HUDEP-2 (cell line): ENCODE data around the gene LRRC74A.

Experiments
- DNase-seq, 76 experiments: peaks; one replicate each; lab custom pipeline; 2025; ENCODE audit not compliant: unreplicated experiment in 76 of 76; lab: John Stamatoyannopoulos, UW

Gene LRRC74A

DNA sequence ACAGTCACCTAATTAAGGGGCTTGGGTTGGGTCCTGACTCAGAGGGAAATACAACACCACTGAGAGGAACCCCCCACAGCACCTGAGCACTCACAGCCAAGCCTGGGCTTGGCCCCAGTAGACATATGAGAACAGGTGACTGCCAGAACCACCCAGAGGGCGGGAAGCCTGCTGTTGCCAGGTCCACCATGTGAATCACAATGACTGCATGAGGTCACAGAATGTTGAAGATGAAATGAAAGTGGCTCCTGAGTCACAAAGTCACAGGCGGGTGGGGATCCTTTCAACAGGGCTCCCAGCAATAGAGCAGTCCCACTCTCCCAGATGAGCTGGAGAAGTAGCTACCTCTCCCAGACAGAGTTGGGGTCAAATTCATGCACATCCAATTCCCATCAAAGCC is at the start of gene LRRC74A:
Gene LRRC74A (plus strand): TSS at position 287 of the 400 bp plus-strand sequence. CDS start 290 bp downstream, outside the sequence.
- DNase-seq, result no peak

DNA sequence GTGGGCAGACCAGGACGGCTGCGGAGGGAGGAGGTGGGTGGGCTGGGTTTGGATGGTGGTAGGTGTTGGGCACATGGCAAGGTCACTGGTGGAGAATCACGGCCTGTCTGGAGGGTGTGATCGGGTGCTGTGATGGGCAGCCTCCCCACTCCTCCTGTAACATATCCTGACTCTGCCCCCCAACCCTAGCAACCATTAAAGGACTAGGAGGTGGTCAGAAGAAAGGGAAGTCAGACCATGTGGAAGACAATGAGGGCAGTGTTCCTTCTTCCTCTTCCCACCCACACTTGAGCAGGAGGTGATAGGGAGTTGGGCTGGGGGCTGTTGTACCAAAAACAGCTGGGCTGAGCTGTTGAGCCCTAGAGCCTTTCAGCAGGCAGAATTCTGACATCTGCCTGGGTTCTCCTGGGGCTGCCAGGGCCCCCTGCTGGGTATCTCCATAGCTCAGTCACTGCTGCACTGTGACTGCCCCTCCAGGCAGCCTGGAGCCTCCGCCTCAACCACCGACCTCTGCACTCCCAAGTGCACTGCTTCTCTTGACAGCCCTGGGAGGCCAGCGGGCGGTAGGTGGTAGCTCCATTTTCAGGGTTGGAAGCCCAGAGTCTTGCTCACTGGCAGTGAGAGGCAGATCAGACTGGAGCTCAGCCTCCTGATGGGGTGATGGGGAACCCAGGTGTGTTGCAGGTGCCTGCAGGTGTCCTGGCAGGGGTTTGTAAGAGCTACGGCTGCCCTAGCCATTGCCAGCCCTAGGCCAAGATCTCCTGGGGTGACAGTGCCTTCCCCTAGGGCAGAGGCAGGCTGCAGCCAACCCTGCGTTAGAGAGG is 49.6 kb upstream of the LRRC74A start:
- DNase-seq, result peak in 12 of 76 experiments; percentile 1 to 55 (median 9)

GRCh38 chr14:76777721-76778120 is 48.5 kb upstream of the LRRC74A start:
- DNase-seq, result no peak

DNA sequence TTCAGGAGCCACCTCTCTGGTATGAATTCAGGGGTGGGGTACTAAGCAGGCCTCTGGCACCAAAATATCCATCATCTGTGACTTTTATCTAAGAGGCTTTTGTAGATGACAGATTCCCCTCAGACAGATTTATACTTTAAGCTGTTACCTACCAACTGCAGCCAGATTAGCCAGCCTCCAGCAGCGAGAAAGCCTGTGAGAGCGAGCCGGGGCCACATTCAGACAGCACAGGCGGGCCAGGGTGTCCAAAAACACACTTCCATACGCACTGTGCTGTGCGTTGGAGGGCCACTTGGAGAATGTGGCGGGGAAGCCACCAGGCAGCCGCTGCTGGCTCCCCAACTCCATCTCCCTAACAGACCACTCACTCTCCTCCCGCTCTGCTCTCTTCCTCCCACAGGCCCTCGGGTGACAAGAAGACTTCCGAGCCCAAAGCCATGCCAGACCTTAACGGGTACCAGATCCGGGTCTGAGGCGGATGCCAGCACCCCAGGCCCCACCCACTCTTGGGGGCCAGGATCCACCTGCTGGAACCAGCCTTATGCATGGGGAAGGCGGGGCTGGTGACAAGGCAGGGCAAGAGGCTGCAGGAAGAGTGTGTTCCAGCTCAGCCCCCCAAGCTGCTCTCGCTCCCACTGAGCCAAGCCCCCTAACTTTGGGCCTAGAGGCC is 47.5 kb upstream of the LRRC74A start:
- no peak for DNase-seq

GRCh38 chr14:76779221-76780057 is 46.8 kb upstream of the LRRC74A start:
- DNase-seq, result no peak

GRCh38 chr14:76780058-76780345 is 46.2 kb upstream of the LRRC74A start:
- DNase-seq, result no peak

GRCh38 chr14:76780360-76780759 is 45.8 kb upstream of the LRRC74A start:
- DNase-seq, result no peak

GRCh38 chr14:76780875-76781647 is 45.1 kb upstream of the LRRC74A start:
- DNase-seq, result no peak

- no peak for DNase-seq
These were observed 44.6 kb upstream of the LRRC74A start for GRCh38 chr14:76781648-76782051.

DNA sequence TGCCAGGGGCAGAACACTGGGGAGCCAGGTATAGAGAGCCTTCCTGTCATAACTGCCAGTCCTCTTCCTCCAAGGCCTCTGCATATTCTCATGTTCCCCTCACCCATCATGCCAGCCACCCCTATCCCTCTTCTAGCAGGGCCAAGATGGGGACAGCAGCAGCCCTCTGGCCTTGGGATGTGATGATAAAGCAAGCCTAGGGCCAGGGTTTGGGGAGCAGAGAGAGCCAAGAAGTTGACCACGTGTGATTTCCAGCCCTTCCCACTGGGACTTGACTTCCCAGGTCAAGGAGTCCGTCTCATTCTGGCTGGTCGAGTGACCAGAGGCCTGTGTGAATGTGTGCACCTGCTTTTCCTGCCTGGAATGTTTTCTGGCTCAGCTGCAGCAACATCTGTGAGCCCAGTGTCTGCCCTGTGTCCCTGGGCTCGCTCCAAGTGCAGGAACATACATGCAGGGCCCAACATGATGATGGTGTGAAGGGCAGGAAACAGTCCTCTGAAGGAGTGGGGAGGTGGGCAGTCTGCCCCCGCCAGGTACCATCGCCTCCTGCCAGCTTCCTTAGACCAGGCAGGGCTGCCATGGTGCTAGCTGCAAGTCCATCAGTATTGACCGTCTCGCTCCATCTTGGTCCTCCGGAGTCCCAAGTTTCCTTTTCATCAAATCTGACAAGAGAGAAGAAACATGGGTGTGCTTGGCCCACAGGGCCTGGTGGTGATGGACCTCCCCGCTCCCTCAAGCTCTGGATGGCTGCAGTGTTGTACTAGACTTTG is 43.9 kb upstream of the LRRC74A start:
- no peak for DNase-seq

DNA sequence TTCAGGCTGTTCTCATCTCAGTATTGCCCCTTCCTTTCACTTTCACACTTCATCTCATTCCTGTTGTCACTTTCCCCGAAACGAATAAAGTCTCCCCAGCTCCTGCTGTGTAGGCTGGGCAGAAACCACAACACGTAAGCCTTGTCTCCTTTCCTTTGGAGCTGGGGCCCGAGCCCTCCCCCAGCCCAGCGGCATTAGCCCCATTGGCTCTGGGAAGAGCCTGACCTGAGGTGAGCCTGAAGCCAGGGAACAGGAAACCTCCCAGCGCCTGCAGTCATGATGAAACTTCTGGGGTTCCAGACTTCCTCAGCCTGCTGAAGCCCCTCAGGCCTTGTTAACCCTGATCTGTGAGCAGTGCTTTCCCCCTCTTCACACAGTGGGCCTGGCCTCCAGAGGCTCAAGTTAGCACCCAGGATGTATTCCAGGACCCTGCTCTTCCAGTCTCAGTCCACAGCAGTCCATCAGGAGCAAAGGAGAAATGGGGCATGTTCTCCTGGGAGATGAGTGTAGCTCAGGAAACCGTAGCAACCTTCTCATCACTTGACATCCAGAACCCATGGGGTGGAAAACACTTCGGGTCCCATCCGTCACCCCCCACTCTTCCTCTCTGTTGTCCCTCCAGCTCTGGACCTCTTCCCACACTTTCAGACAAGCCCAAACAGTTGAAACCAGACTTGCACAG is 43.2 kb upstream of the LRRC74A start:
- DNase-seq, result no peak

GRCh38 chr14:76784266-76784874 is 41.8 kb upstream of the LRRC74A start:
- DNase-seq, result no peak

- peak in 69 of 76 experiments; percentile 3 to 86 (median 58) for DNase-seq
These were observed 41.3 kb upstream of the LRRC74A start for GRCh38 chr14:76784881-76785280.

GRCh38 chr14:76786601-76787000 is 39.6 kb upstream of the LRRC74A start:
- DNase-seq, result no peak

DNA sequence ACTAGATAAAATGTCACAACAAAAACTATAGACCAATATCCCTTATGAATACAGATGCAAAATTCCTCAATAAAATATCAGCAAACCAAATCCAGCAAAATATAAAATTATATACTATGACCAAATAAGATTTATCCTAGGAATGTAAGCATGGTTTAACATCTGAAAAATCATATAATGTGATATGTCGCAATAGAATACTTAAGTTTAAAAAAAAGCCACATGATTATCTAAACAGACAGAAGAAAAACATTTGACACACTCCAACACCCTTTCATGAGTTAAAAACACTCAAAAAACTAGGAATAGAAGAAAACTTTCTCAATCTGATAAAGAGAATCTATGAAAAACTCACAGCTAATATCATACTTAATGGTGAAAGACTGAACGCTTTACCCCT is 33.8 kb upstream of the LRRC74A start:
- DNase-seq, result no peak

GRCh38 chr14:76793324-76793723 is 32.9 kb upstream of the LRRC74A start:
- no peak for DNase-seq

DNA sequence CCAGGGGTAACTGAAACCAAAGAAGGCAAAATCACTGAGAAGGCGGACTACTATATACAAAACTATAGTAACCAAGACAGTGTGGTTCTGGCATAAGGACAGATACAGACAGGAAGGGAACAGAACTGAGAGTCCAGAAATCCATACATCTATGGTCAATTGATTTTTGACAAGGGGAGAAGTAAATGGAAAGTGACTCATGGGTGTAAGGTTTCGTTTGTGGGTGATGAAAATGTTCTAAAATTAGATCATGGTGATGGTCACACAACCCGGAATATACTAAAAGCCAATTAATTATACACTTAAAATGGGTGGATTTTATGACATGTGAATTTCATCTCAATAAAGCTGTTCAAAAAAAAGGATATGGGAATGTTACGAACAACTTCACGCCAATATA is 32.3 kb upstream of the LRRC74A start:
- DNase-seq, result no peak

GRCh38 chr14:76806446-76806845 is 19.8 kb upstream of the LRRC74A start:
- no peak for DNase-seq

GRCh38 chr14:76808011-76808410 is 18.2 kb upstream of the LRRC74A start:
- no peak for DNase-seq
